LNCaP clone FGC (cell line): ENCODE measurements around the gene CDS1.

Experiments
- DNase-seq: peaks from one replicate; pipeline ENCODE4 v3.0.0-alpha.2; 2011; ENCODE audit warnings: low read depth
- H3K4me3 ChIP-seq: 2 replicates; pipeline ENCODE4 v1.5.1; 2011; ENCODE audit warnings: mild to moderate bottlenecking, low read depth, low read length, control low read depth
- TF ChIP-seq, protein P1 (sequence below): IDR thresholded peaks from 2 replicates; pipeline ENCODE4 v1.5.1; 2012; ENCODE audit warnings: mild to moderate bottlenecking; ENCODE audit not compliant: control insufficient read depth, insufficient read depth; ENCODE audit errors: extremely low read depth

CDS1 gene

GRCh38 chr4:84666439-84666838 lies 83.5 kb downstream of the CDS1 start:
- no peak overlapping the region for H3K4me3 ChIP-seq
- TF ChIP-seq, protein P1, sequence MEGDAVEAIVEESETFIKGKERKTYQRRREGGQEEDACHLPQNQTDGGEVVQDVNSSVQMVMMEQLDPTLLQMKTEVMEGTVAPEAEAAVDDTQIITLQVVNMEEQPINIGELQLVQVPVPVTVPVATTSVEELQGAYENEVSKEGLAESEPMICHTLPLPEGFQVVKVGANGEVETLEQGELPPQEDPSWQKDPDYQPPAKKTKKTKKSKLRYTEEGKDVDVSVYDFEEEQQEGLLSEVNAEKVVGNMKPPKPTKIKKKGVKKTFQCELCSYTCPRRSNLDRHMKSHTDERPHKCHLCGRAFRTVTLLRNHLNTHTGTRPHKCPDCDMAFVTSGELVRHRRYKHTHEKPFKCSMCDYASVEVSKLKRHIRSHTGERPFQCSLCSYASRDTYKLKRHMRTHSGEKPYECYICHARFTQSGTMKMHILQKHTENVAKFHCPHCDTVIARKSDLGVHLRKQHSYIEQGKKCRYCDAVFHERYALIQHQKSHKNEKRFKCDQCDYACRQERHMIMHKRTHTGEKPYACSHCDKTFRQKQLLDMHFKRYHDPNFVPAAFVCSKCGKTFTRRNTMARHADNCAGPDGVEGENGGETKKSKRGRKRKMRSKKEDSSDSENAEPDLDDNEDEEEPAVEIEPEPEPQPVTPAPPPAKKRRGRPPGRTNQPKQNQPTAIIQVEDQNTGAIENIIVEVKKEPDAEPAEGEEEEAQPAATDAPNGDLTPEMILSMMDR: no peak
- no peak for DNase-seq

GRCh38 chr4:84669201-84669600 lies 86.3 kb downstream of the CDS1 start:
- DNase-seq: no peak
- no peak overlapping the region for H3K4me3 ChIP-seq
- TF ChIP-seq, protein P1: no peak

DNA sequence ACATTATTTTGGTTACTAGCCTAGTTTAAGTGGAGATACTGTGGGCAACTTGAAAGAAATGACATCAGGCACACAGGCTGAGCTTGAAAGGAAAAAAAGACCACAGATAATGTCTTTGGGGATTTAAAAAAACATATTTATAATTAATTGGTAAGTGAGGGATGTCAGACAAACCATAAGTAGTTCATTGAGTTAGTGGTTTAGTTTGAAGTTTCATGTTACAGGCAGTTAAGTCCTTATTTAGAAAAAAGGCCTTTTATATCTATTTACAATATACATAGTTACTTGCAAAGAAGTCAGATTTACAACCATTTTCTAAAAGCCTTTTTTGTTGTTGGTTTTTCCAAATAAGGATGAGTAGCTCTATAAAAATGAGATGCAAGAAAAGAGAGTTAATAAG lies 89.2 kb downstream of the CDS1 start:
- no peak overlapping the region for H3K4me3 ChIP-seq
- TF ChIP-seq, protein P1: no peak
- DNase-seq: no peak

- no peak for DNase-seq
- no peak overlapping the region for H3K4me3 ChIP-seq
- TF ChIP-seq, protein P1: no peak
These were observed 90.7 kb downstream of the CDS1 start for GRCh38 chr4:84673475-84674240.

DNA sequence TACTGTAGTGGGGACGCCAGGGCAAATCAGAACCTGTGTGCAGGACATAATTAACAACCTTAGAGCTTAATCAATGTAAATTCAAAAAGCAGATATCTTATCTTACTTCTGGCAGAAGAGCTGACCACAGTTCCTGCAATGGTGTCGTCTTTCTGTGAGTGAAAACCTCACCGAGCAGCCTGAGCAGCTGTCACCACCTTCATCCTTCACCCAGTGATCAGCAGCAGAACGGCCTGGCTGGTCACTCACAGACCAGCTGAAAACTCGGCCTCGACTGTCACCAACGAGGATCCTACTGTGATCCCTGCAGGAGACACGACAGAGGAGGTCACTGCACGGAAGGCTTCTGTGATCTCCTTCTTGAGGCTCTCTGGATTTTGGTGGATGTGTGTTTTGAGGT lies 94.2 kb downstream of the CDS1 start:
- no peak for DNase-seq
- H3K4me3 ChIP-seq: no peak overlapping the region
- TF ChIP-seq, protein P1: no peak

- H3K4me3 ChIP-seq: no peak overlapping the region
- no peak for DNase-seq
- TF ChIP-seq, protein P1: no peak
These were observed 95.1 kb downstream of the CDS1 start for GRCh38 chr4:84677995-84678394.
